CD8-positive, alpha-beta memory T cell (primary cell): ENCODE measurements around the gene TUBGCP6. TPM values are rescaled to one million over a fixed set of nuclear protein-coding genes. Genes with fewer than 3 reads are reported as not detected.

Experiments used
- CTCF ChIA-PET: fragments of 350-600 bp; sonication (Branson Sonifier 250); formaldehyde crosslinking; loops from one replicate; lab custom pipeline; 2021; ENCODE audit warnings: antibody characterized with exemption; lab: Charles Lee
- POLR2A ChIA-PET: fragments of 350-600 bp; sonication (Branson Sonifier 250); formaldehyde crosslinking; loops from one replicate; lab custom pipeline; 2021; ENCODE audit warnings: antibody characterized with exemption; lab: Charles Lee
- DNase-seq, 5 donors: peaks; one replicate each; pipeline versions ENCODE4 v3.0.0 to v3.0.0-alpha.2; 2020 to 2022; ENCODE audit warnings: mixed read lengths in 1 of 5
- H3K27ac ChIP-seq: one replicate; pipeline ENCODE4 v1.7.0; 2013; ENCODE audit warnings: low read depth, mild to moderate bottlenecking, low read length, moderate library complexity
- H3K27me3 ChIP-seq: 2 replicates; pipeline ENCODE4 v1.7.0; 2013; ENCODE audit warnings: low read length, mild to moderate bottlenecking; ENCODE audit not compliant: insufficient read depth, poor library complexity, severe bottlenecking
- H3K36me3 ChIP-seq: 2 replicates; pipeline ENCODE4 v1.7.0; 2013; ENCODE audit warnings: mild to moderate bottlenecking, low read length, moderate library complexity; ENCODE audit not compliant: insufficient read depth
- H3K4me1 ChIP-seq: 2 replicates; pipeline ENCODE4 v1.7.0; 2013; ENCODE audit warnings: mild to moderate bottlenecking, low read length, moderate library complexity; ENCODE audit not compliant: insufficient read depth
- H3K4me3 ChIP-seq: 2 replicates; pipeline ENCODE4 v1.7.0; 2013; ENCODE audit warnings: mild to moderate bottlenecking, low read length
- H3K9me3 ChIP-seq: 2 replicates; pipeline ENCODE4 v1.7.0; 2013; ENCODE audit warnings: mild to moderate bottlenecking, low read length
- H3K27ac Mint-ChIP-seq, 8 donors: one replicate each; pipeline ENCODE4 v1.8.0; 2020 to 2021; ENCODE audit warnings: mixed read lengths in 8 of 8, mild to moderate bottlenecking in 6 of 8, inconsistent platforms in 3 of 8, moderate library complexity in 3 of 8
- H3K27me3 Mint-ChIP-seq, 2 donors: one replicate each; pipeline ENCODE4 v1.8.0; 2020 to 2021; ENCODE audit warnings: mixed read lengths in 2 of 2, mild to moderate bottlenecking in 1 of 2, moderate library complexity in 1 of 2
- H3K36me3 Mint-ChIP-seq, 3 donors: one replicate each; pipeline ENCODE4 v1.8.0; 2020 to 2021; ENCODE audit warnings: mixed read lengths in 3 of 3, inconsistent platforms in 1 of 3, mild to moderate bottlenecking in 1 of 3
- H3K4me1 Mint-ChIP-seq, 3 donors: one replicate each; pipeline ENCODE4 v1.8.0; 2020 to 2021; ENCODE audit warnings: mixed read lengths in 3 of 3, inconsistent platforms in 1 of 3, mild to moderate bottlenecking in 1 of 3
- H3K4me3 Mint-ChIP-seq, 7 donors: one replicate each; pipeline ENCODE4 v1.8.0; 2020 to 2021; ENCODE audit warnings: mixed read lengths in 7 of 7, mild to moderate bottlenecking in 6 of 7, moderate library complexity in 4 of 7, inconsistent platforms in 2 of 7
- H3K9me3 Mint-ChIP-seq, 5 donors: one replicate each; pipeline ENCODE4 v1.8.0; 2020 to 2022; ENCODE audit warnings: mixed read lengths in 5 of 5, mild to moderate bottlenecking in 3 of 5, moderate library complexity in 2 of 5, inconsistent platforms in 1 of 5
- polyA plus RNA-seq: library from polyadenylated mRNA; unstranded; fragments of 300-500 nt; fragmentation: Illumina TruSeq; gene quantifications from one replicate; pipeline ENCODE4 v1.2.3, GENCODE V29; 2021
- total RNA-seq, 2 experiments: library from RNA; stranded (reverse); gene quantifications; one replicate each; pipeline ENCODE4 v1.2.3, GENCODE V29; 2021

Gene TUBGCP6
- total and polyA plus RNA-seq, 3 experiments from 2014 or later, result 18.6 to 52.2 (median 51.4) TPM

DNA sequence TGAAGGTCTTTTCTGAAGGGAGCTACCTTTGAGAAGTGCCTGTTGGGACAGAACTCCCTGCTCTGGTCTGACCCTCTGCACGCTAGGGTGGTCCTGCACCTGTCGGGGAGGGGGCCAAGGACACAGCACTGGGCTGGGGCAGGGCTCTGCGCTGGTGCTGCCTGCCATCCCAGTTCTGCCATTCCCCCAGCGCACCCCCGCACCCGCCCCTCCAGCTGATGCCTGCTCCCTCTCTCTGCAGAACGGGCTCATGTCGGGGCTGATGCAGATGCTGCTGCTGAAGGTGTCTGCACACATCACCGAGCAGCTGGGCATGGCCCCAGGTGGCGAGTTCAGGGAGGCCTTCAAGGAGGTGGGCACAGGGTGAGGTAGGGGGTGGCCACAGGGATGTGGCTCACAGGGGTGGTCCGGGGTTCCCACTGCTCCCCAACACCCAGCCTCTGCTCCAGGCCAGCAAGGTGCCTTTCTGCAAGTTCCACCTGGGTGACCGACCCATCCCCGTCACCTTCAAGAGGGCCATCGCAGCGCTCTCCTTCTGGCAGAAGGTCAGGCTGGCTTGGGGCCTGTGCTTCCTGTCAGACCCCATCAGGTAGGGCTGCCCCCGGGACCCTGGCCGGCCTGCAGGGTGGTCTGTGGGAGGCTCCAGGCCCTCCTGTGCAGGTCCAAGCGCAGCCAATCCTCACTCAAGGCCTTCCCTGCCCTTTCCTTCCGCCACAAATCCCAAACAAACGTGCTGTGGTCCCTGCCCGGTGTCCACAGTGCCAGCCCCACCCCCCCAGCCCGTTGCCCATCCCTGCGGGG lies 47.6 kb downstream of the TUBGCP6 start:
- peaks cover 0 to 3% of the 10 kb centered on the region in 2 donors for H3K27me3 Mint-ChIP-seq
- H3K36me3 Mint-ChIP-seq, result peaks cover 0 to 46% (median 0%) of the 10 kb centered on the region in 3 donors
- no peak overlapping the region for H3K4me3 Mint-ChIP-seq
- ChIA-PET POLR2A (no interaction called here), CTCF (interaction anchor here (0.9 to 1.5 kb wide), 3 partner anchors 10 to 48 kb away, joined by 3 to 6 read pairs (median 4); no protein-coding TSS in a partner anchor)
- H3K4me1 ChIP-seq, result peaks cover 35% of the 10 kb centered on the region
- peaks cover 7% of the 10 kb centered on the region for H3K36me3 ChIP-seq
- peaks cover 8 to 25% (median 14%) of the 10 kb centered on the region in 3 donors for H3K4me1 Mint-ChIP-seq
- no peak overlapping the region for H3K4me3 ChIP-seq
- no peaks in the 10 kb centered on the region for H3K9me3 Mint-ChIP-seq
- DNase-seq, result no peak
- peak overlapping the region in 1 of 8 donors; percentile 3 for H3K27ac Mint-ChIP-seq
- no peaks in the 10 kb centered on the region for H3K9me3 ChIP-seq
- no peaks in the 10 kb centered on the region for H3K27me3 ChIP-seq
- H3K27ac ChIP-seq, result no peak overlapping the region

DNA sequence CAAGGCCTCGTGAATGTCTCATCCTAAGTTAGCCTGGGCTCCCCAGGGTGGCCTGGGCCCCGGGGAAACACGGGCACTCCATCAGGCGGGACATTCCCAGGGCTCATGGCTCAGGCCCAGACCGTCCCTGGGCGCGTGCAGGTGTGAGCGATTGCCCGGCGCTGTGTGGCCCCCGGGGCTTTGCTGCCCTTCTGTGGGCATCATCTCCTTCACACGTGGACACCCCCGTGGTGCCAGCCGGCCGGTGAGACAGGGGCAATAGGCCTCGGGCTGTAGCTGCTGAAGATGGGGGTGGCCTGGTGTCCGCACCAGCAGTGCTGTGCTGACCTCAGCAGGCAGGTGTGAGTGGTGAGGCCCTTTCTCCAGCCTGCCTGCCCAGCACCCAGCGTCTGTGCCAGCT lies 48.6 kb downstream of the TUBGCP6 start:
- POLR2A ChIA-PET, result no interaction called here
- CTCF ChIA-PET, result interaction anchor here (0.9 to 1.5 kb wide), 3 partner anchors 9 to 47 kb away, joined by 3 to 6 read pairs (median 4); no protein-coding TSS in a partner anchor
- Mint-ChIP-seq H3K9me3 (no peaks in the 10 kb centered on the region), H3K27me3 (peaks cover 0 to 4% of the 10 kb centered on the region in 2 donors), H3K27ac (peak overlapping the region in 1 of 8 donors; percentile 56), H3K4me3 (no peak overlapping the region), H3K4me1 (peaks cover 13 to 29% (median 18%) of the 10 kb centered on the region in 3 donors), H3K36me3 (peaks cover 0 to 48% (median 0%) of the 10 kb centered on the region in 3 donors)
- no peak overlapping the region for H3K27ac ChIP-seq
- H3K9me3 ChIP-seq, result no peaks in the 10 kb centered on the region
- peaks cover 7% of the 10 kb centered on the region for H3K36me3 ChIP-seq
- no peaks in the 10 kb centered on the region for H3K27me3 ChIP-seq
- H3K4me3 ChIP-seq, result no peak overlapping the region
- no peak for DNase-seq
- peaks cover 38% of the 10 kb centered on the region for H3K4me1 ChIP-seq

DNA sequence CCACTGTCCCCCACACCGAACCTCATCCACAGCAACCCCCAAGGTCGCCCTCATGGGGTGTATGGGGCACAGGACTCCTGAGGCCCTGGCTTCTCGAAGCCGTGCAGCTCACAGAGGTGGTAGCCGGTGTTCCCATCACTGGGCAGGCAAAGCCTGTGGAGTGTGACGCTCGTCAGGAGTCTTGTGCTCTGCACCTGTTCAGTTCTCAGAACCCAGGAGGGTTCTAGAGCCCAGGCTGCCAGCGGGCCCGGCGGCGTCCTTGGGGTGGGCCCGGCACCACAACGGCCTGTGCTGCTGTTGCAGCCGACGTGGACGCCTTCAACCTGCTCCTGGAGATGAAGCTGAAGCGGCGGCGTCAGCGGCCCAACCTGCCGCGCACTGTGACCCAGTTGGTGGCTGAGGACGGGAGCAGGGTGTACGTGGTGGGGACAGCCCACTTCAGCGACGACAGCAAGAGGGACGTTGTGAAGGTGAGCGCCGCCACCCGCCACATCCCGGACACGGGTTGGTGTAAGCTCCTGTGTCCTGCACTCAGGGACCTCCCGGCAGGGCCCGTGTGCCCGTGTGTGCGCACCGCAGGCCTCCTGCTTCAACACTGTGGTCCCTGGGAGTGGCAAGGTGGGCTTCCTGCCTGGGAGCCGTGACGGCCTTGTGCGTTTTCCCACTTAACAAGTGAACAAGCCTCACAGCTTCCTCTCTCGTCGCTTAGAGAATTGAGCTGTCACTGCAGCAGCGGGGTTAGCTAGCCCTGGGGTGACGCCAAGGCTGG lies 50.6 kb downstream of the TUBGCP6 start:
- Histone ChIP-seq H3K36me3 (peaks cover 7% of the 10 kb centered on the region), H3K4me3 (no peak overlapping the region), H3K27me3 (no peaks in the 10 kb centered on the region), H3K9me3 (no peaks in the 10 kb centered on the region), H3K27ac (no peak overlapping the region), H3K4me1 (peaks cover 42% of the 10 kb centered on the region)
- POLR2A ChIA-PET, result interaction anchor here (1.5 kb wide), 1 partner anchor 19 kb away, joined by 3 read pairs; no protein-coding TSS in a partner anchor
- peak overlapping the region in 1 of 7 donors; percentile 48 for H3K4me3 Mint-ChIP-seq
- DNase-seq, result no peak
- H3K4me1 Mint-ChIP-seq, result peaks cover 22 to 39% (median 29%) of the 10 kb centered on the region in 3 donors
- peak overlapping the region in 2 of 8 donors; percentile 54 to 74 for H3K27ac Mint-ChIP-seq
- peaks cover 0 to 4% of the 10 kb centered on the region in 2 donors for H3K27me3 Mint-ChIP-seq
- CTCF ChIA-PET, result interaction anchor here (1.1 to 1.8 kb wide), 3 partner anchors 14 to 331 kb away, joined by 3 to 4 read pairs (median 3); partner anchors contain the start of gene SCO2
- H3K36me3 Mint-ChIP-seq, result peaks cover 0 to 51% (median 0%) of the 10 kb centered on the region in 3 donors
- H3K9me3 Mint-ChIP-seq, result no peaks in the 10 kb centered on the region

GRCh38 chr22:50193621-50194020 lies 51.2 kb downstream of the TUBGCP6 start:
- H3K36me3 Mint-ChIP-seq, result peaks cover 0 to 48% (median 0%) of the 10 kb centered on the region in 3 donors
- POLR2A ChIA-PET, result interaction anchor here (1.5 kb wide), 1 partner anchor 19 kb away, joined by 3 read pairs; no protein-coding TSS in a partner anchor

DNA sequence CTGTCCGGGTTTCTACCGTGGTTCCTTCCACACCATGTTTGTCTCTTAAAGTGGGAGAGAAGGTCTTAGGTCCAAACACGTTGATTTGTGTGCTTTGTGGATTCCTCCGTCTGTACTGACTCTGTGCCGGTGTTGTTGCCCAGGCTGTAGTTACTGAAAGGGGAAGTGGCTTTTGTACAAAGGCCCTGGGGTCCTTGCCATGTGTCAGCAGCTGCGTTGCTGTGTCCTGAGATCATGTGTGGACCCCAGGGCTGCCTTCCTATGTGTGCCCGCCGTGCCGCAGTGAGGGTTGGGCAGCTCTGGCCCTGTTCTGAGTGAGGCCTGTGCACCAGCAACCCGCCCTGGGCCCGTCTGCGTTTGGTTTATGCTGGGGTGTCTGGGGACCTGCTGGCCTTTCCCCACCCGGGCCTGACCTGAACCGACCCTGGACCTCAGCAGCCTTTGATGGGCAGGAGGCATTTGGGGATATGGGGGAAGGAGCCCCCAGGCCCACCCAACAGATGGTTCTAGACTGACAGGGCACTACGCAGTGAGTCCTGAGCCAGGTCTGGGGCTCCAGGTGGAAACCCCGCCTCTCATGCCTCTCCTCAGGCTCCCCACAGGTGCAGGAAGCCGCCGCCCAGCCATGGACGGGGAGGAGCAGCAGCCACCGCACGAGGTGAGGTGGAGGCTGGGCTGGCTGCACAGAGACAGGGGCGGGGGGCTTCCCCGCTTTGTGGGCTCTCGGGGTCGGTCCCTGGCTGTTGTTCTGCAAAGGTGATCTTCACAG lies 52.2 kb downstream of the TUBGCP6 start:
- peak overlapping the region; percentile 95 to 100 (median 100) for H3K27ac Mint-ChIP-seq
- ChIA-PET CTCF (interaction anchor here (0.9 to 3.4 kb wide), 2 partner anchors 44 to 333 kb away, joined by 3 to 14 read pairs; no protein-coding TSS in a partner anchor), POLR2A (interaction anchor here (1.4 to 2.3 kb wide), 2 partner anchors 14 to 43 kb away, joined by 4 to 5 read pairs; no protein-coding TSS in a partner anchor)
- Histone ChIP-seq H3K27ac (peak overlapping the region; percentile 93), H3K4me3 (peak overlapping the region; percentile 65), H3K9me3 (no peaks in the 10 kb centered on the region), H3K27me3 (no peaks in the 10 kb centered on the region), H3K36me3 (peaks cover 14% of the 10 kb centered on the region), H3K4me1 (peaks cover 51% of the 10 kb centered on the region)
- H3K4me1 Mint-ChIP-seq, result peaks cover 24 to 48% (median 30%) of the 10 kb centered on the region in 3 donors
- H3K27me3 Mint-ChIP-seq, result peaks cover 0 to 4% of the 10 kb centered on the region in 2 donors
- peaks cover 0 to 45% (median 0%) of the 10 kb centered on the region in 3 donors for H3K36me3 Mint-ChIP-seq
- H3K9me3 Mint-ChIP-seq, result no peaks in the 10 kb centered on the region
- DNase-seq, result peak in 4 of 5 donors; percentile 30 to 78 (median 62)
- H3K4me3 Mint-ChIP-seq, result peak overlapping the region; percentile 68 to 93 (median 88)

More at GRCh38 chr22:50193621-50194020, 51.2 kb downstream of the TUBGCP6 start:
- no peak for DNase-seq
- peak overlapping the region in 2 of 8 donors; percentile 74 to 95 for H3K27ac Mint-ChIP-seq
- Histone ChIP-seq H3K4me1 (peaks cover 47% of the 10 kb centered on the region), H3K27ac (no peak overlapping the region), H3K36me3 (peaks cover 10% of the 10 kb centered on the region), H3K9me3 (no peaks in the 10 kb centered on the region), H3K27me3 (no peaks in the 10 kb centered on the region), H3K4me3 (no peak overlapping the region)
- H3K4me1 Mint-ChIP-seq, result peaks cover 24 to 44% (median 30%) of the 10 kb centered on the region in 3 donors
- no peak overlapping the region for H3K4me3 Mint-ChIP-seq
- CTCF ChIA-PET, result interaction anchor here (1.1 to 1.8 kb wide), 2 partner anchors 44 to 332 kb away, joined by 3 to 4 read pairs; partner anchors contain the start of gene SCO2
- H3K27me3 Mint-ChIP-seq, result peaks cover 0 to 4% of the 10 kb centered on the region in 2 donors
- no peaks in the 10 kb centered on the region for H3K9me3 Mint-ChIP-seq

DNA sequence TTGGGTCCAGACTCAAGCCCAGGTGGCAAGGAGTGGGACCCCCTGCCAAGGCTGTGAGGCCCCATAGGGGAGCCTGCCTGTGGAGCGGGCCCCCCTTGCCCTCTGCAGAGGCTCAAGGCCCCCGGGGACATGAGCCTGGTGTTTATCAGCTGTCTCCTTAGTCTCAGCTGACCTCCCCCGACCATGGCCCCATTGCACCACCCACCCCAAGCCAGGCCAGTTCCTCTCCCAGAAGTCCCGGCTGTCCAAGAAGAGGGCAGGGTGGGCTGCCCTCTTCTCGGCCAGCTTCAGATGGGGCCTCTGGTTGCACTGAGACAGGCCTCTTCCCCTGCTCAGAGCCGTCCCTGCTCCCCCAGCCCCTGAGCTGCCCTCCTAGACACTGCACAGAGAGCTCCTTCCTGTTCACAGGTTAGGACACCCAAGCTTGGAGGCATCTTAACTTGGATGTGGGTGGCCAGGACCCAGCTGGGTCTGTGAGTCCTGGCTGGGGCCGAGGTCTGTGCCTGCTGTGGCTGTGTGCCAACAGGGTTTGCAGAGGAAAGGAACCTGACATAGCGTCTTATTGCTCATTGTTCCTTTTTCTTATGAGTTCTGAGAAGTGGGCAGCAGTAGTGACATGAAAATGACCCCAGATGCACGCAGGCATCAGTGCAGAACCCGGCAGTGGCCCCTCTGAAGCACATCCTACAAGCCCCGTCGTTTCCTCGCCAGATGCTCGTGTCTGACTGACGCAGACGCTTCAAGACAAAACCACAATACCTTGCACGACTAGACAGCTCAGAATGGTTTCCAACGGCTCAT lies 53.7 kb downstream of the TUBGCP6 start:
- peak; percentile 70 to 92 (median 89) for DNase-seq
- ChIA-PET CTCF (interaction anchor here (0.7 to 3.4 kb wide), 12 partner anchors 18 to 566 kb away, joined by 3 to 14 read pairs (median 4); partner anchors contain the start of genes HDAC10 and SCO2), POLR2A (interaction anchor here (0.6 to 2.3 kb wide), 17 partner anchors 9 to 357 kb away, joined by 3 to 6 read pairs (median 3); partner anchors contain the start of genes NCAPH2, SCO2 and SELENOO)
- Mint-ChIP-seq H3K27me3 (peaks cover 0 to 4% of the 10 kb centered on the region in 2 donors), H3K36me3 (peaks cover 0 to 41% (median 2%) of the 10 kb centered on the region in 3 donors), H3K9me3 (no peaks in the 10 kb centered on the region), H3K4me1 (peaks cover 32 to 58% (median 41%) of the 10 kb centered on the region in 3 donors), H3K27ac (peak overlapping the region; percentile 95 to 100 (median 100)), H3K4me3 (peak overlapping the region; percentile 84 to 96 (median 90))
- peaks cover 14% of the 10 kb centered on the region for H3K36me3 ChIP-seq
- H3K27me3 ChIP-seq, result no peaks in the 10 kb centered on the region
- peak overlapping the region; percentile 83 for H3K4me3 ChIP-seq
- H3K4me1 ChIP-seq, result peaks cover 62% of the 10 kb centered on the region
- H3K27ac ChIP-seq, result peak overlapping the region; percentile 93
- no peaks in the 10 kb centered on the region for H3K9me3 ChIP-seq
